OCI-LY3 (cell line): Measurements from ENCODE around the gene AAMDC.

Experiments used
- H2AFZ ChIP-seq: fragments of 200-600, 300-600 bp; shearing (Covaris generic); 2 replicates; pipeline ENCODE4 v1.6.0; 2014; ENCODE audit warnings: antibody characterized with exemption, low read depth, low read length
- H3K27ac ChIP-seq: fragments of 200-600, 300-600 bp; sonication (generic); 2 replicates; pipeline ENCODE4 v1.5.1; 2014; ENCODE audit warnings: mild to moderate bottlenecking, low read length, moderate library complexity, mixed read lengths
- H3K27me3 ChIP-seq: fragments of 200-600, 300-600 bp; sonication (generic); 2 replicates; pipeline ENCODE4 v1.6.1; 2014; ENCODE audit warnings: low read depth, low read length, mixed read lengths
- H3K36me3 ChIP-seq: fragments of 200-600, 300-600 bp; sonication (generic); replicated peaks from 2 replicates; pipeline ENCODE3; 2014; ENCODE audit warnings: low read depth, low read length, mixed read lengths
- H3K4me1 ChIP-seq: fragments of 300-600, 200-600 bp; sonication (generic); 2 replicates; pipeline ENCODE4 v1.6.1; 2014; ENCODE audit warnings: low read length, mixed read lengths
- H3K4me2 ChIP-seq: fragments of 200-600, 300-600 bp; sonication (generic); 2 replicates; pipeline ENCODE4 v1.6.1; 2014; ENCODE audit warnings: low read length, mixed read lengths
- H3K4me3 ChIP-seq: fragments of 300-600, 200-600 bp; sonication (generic); 2 replicates; pipeline ENCODE4 v1.5.1; 2014; ENCODE audit warnings: antibody characterized with exemption, mild to moderate bottlenecking, low read length, moderate library complexity
- H3K79me2 ChIP-seq: fragments of 300-600, 200-600 bp; shearing (Covaris generic); 2 replicates; pipeline ENCODE4 v1.6.1; 2014; ENCODE audit warnings: mild to moderate bottlenecking, low read length, mixed read lengths
- H3K9ac ChIP-seq: fragments of 300-600, 200-600 bp; shearing (Covaris generic); 2 replicates; pipeline ENCODE4 v1.6.0; 2014; ENCODE audit warnings: mild to moderate bottlenecking, low read length, moderate library complexity
- H3K9me3 ChIP-seq: fragments of 200-600, 300-600 bp; shearing (Covaris generic); 2 replicates; pipeline ENCODE4 v1.6.1; 2014; ENCODE audit warnings: low read length, mixed read lengths; ENCODE audit not compliant: insufficient read depth
- H4K20me1 ChIP-seq: fragments of 200-600, 300-600 bp; sonication (generic); 2 replicates; pipeline ENCODE4 v1.6.1; 2016; ENCODE audit warnings: low read length, mixed read lengths; ENCODE audit not compliant: insufficient read depth
- CTCF ChIP-seq: fragments of 200-600, 300-600 bp; sonication (generic); IDR thresholded peaks from 2 replicates; pipeline ENCODE4 v1.5.1; 2014; ENCODE audit warnings: antibody characterized with exemption, low read length, low read depth
- EZH2phosphoT487 ChIP-seq: fragments of 200-600 bp; shearing (Covaris generic); IDR thresholded peaks from 2 replicates; pipeline ENCODE4 v1.6.1; 2018; ENCODE audit warnings: antibody characterized with exemption, mixed run types, low read depth

Gene AAMDC

DNA sequence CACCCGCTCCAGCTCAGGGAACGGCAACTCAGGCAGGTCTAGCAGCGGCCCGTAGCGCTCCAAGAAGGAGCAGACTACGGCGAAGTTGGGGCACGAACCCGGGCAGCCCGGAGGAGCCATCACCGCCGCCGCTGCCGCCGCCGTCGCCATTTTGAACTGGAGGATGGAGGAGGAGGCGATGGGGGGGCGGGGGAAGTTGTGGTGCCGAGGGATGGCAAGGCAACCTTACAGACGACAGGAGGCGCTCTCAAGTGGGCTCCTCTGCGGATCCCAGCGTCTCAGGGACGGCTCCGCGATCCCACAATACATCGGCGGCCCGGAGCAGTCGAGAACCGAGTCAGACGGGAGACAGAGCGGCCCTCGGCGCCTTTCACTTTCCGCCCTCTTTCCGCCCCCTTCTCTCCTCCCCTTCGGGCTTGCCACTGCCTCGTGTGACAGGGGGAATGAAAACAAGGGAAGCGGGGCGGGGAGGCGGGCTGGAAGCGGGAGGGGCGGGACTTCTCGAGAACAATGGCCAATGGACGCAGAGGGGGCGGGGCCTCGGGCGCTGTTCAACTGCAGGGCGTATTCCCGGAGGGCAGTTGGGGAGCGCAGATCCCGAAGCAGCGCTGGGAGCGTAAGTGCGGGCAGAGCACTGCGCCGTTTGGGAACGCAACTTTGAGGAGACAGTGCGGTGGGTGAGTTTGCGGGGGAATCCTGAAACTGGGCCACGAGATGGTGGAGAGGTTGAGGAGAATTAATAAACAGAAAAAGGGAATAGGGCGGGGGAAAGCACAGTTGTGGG, at the start of gene AAMDC, which contains the start of gene RSF1:
TSS of gene AAMDC (plus strand) at position 580 of the 784 bp plus-strand sequence. CDS start 21,353 bp downstream, outside the sequence.
TSS of gene RSF1 (minus strand) at position 158 of the 784 bp plus-strand sequence. CDS start at position 150, 8 bp downstream.
- Histone ChIP-seq H3K9ac (peak within 1 kb of the TSS; percentile 85), H3K27ac (peak within 1 kb of the TSS; percentile 78), H3K4me2 (peak within 1 kb of the TSS; percentile 89), H3K27me3 (no peaks in the 10 kb centered on the region), H3K4me3 (peak within 1 kb of the TSS; percentile 88), H3K4me1 (peaks cover 3% of the 10 kb centered on the region; the same call in 1 of the 2 replicates), H3K9me3 (no peaks in the 10 kb centered on the region), H3K36me3 (peaks cover 5% of the 10 kb centered on the region), H2AFZ (peak within 1 kb of the TSS; percentile 61), H3K79me2 (peaks cover 47% of the 10 kb centered on the region), H4K20me1 (peaks cover 33% of the 10 kb centered on the region)
- TF ChIP-seq CTCF = peak; percentile 69
- TF ChIP-seq EZH2phosphoT487 = no peak

GRCh38 chr11:77775936-77776335, 45.0 kb upstream of the AAMDC start:
- no peak overlapping the region for H3K4me2 ChIP-seq
- no peak overlapping the region for H3K27ac ChIP-seq
- peaks cover 62% of the 10 kb centered on the region for H3K79me2 ChIP-seq
- no peaks in the 10 kb centered on the region for H3K9me3 ChIP-seq
- TF ChIP-seq EZH2phosphoT487 = no peak
- TF ChIP-seq CTCF = no peak
- no peak overlapping the region for H3K9ac ChIP-seq
- peaks cover 5% of the 10 kb centered on the region for H3K4me1 ChIP-seq
- no peaks in the 10 kb centered on the region for H3K36me3 ChIP-seq
- no peaks in the 10 kb centered on the region for H3K27me3 ChIP-seq
- no peak overlapping the region for H2AFZ ChIP-seq
- H3K4me3 ChIP-seq = no peak overlapping the region
- H4K20me1 ChIP-seq = peaks cover 75% of the 10 kb centered on the region

DNA sequence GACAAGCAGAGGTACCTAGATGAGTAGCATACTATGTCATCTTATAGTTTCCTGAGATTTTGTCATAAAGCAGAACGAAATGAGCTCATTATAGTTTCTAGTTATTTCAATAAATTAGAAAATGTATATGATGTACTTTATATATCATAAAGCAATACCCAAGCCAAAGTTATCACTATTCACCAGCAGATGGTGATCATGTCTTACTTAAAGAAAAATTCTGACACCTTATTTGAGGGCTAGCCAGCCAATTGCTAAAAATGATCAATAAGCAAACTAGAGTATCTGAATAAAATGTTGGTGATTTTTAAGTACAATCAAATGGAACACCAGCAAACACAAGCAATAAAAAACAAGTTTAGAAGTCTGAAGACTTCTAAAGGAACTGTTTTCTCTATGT, 44.5 kb upstream of the AAMDC start:
- Histone ChIP-seq H3K27me3 (no peaks in the 10 kb centered on the region), H3K4me2 (no peak overlapping the region), H3K9ac (no peak overlapping the region), H3K79me2 (peaks cover 63% of the 10 kb centered on the region), H3K9me3 (no peaks in the 10 kb centered on the region), H3K27ac (no peak overlapping the region), H3K4me3 (no peak overlapping the region), H3K36me3 (no peaks in the 10 kb centered on the region), H4K20me1 (peaks cover 75% of the 10 kb centered on the region), H2AFZ (no peak overlapping the region), H3K4me1 (no peaks in the 10 kb centered on the region)
- TF ChIP-seq CTCF = peak; percentile 62
- TF ChIP-seq EZH2phosphoT487 = no peak

DNA sequence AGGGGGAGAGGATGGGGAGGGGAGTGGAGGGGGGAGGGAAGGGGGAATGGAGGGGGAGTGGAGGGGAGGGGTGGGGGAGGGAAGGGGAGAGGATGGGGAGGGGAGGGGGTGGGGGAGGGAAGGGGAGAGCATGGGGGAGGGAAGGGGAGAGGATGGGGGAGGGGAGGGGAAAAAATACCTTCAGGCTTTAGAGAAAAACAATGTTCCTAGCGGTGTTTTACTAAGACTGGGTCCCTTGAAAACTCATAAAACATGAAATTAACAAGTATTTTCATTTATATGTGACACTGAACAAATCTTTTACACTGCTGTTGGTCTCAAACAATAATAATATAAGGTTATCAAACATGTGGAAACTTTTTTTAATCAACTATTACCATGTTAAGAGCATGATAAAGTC, 42.8 kb upstream of the AAMDC start:
- no peak for TF ChIP-seq EZH2phosphoT487
- no peak for TF ChIP-seq CTCF
- Histone ChIP-seq H3K36me3 (peaks cover 2% of the 10 kb centered on the region), H3K27ac (no peak overlapping the region), H4K20me1 (peaks cover 80% of the 10 kb centered on the region), H3K4me2 (no peak overlapping the region), H3K79me2 (peaks cover 60% of the 10 kb centered on the region), H3K9ac (no peak overlapping the region), H3K4me3 (no peak overlapping the region), H3K27me3 (no peaks in the 10 kb centered on the region), H3K9me3 (no peaks in the 10 kb centered on the region), H3K4me1 (peaks cover 5% of the 10 kb centered on the region), H2AFZ (no peak overlapping the region)
